Endothelial cell (in vitro differentiated cells): ENCODE data around the gene ARHGEF40. TPM values are rescaled to one million over a fixed set of nuclear protein-coding genes. Genes with fewer than 3 reads are reported as not detected.
A peak's percentile ranks its signal among the peaks of the same experiment; 100 is the strongest.

Source experiments
- DNase-seq: peaks from one replicate; pipeline ENCODE4 v3.0.0; 2021; ENCODE audit warnings: low spot score
- H3K27ac Mint-ChIP-seq: one replicate; pipeline ENCODE4 v1.8.0; 2021; ENCODE audit warnings: mixed read lengths, inconsistent platforms; ENCODE audit not compliant: unreplicated experiment
- H3K27me3 Mint-ChIP-seq: one replicate; pipeline ENCODE4 v1.8.0; 2021; ENCODE audit warnings: mild to moderate bottlenecking, moderate library complexity, mixed read lengths, inconsistent platforms; ENCODE audit not compliant: unreplicated experiment
- H3K36me3 Mint-ChIP-seq: one replicate; pipeline ENCODE4 v1.8.0; 2021; ENCODE audit warnings: mild to moderate bottlenecking, low read depth, mixed read lengths, inconsistent platforms; ENCODE audit not compliant: unreplicated experiment
- H3K4me1 Mint-ChIP-seq: one replicate; pipeline ENCODE4 v1.8.0; 2021; ENCODE audit warnings: mild to moderate bottlenecking, mixed read lengths, inconsistent platforms; ENCODE audit not compliant: unreplicated experiment
- H3K4me3 Mint-ChIP-seq: one replicate; pipeline ENCODE4 v1.8.0; 2021; ENCODE audit warnings: mild to moderate bottlenecking, mixed read lengths, inconsistent platforms; ENCODE audit not compliant: unreplicated experiment
- H3K9me3 Mint-ChIP-seq: one replicate; pipeline ENCODE4 v1.8.0; 2021; ENCODE audit warnings: mixed read lengths, inconsistent platforms; ENCODE audit not compliant: unreplicated experiment
- total RNA-seq: library from RNA; stranded (reverse); fragmentation: NEBNext Ultra II Directional; extraction: Animal tissue kit (Norgen Biotek cat#: 25700); gene quantifications from one replicate; pipeline ENCODE4 v1.2.1, GENCODE V29; 2021; ENCODE audit not compliant: unreplicated experiment
- TF ChIP-seq, protein P1 (sequence below): fragments of 200-600 bp; sonication (generic); IDR thresholded peaks from one replicate; pipeline ENCODE4 v1.5.0; 2021; ENCODE audit warnings: antibody characterized with exemption; ENCODE audit not compliant: unreplicated experiment

ARHGEF40 gene
- total RNA-seq, 1 donor from 2014 or later: 12.5 TPM

DNA sequence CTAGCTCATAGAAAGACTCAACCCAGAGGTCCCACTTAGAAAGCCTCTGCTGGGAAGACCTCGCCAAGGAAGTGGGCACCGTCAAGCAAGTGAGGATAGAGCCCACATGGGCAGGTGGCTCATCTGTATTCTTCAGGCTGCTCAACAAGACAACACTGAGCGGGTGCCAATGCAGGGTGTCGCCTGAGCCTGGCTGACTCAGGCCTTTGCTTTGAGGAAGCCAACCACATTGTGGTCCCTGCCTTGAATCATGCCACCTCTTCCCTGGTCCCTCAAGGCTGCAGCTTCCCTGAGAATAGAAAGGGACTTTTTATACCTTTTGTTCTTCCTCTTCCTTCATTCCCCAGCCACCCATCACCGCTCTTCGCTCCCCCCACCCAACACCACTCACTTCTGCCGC, 33.4 kb upstream of the ARHGEF40 start:
- H3K9me3 Mint-ChIP-seq: no peaks in the 10 kb centered on the region
- H3K27ac Mint-ChIP-seq: no peak overlapping the region
- DNase-seq: no peak
- peaks cover 17% of the 10 kb centered on the region for H3K4me1 Mint-ChIP-seq
- H3K4me3 Mint-ChIP-seq: no peak overlapping the region
- no peaks in the 10 kb centered on the region for H3K36me3 Mint-ChIP-seq
- peaks cover 15% of the 10 kb centered on the region for H3K27me3 Mint-ChIP-seq
- TF ChIP-seq, protein P1, sequence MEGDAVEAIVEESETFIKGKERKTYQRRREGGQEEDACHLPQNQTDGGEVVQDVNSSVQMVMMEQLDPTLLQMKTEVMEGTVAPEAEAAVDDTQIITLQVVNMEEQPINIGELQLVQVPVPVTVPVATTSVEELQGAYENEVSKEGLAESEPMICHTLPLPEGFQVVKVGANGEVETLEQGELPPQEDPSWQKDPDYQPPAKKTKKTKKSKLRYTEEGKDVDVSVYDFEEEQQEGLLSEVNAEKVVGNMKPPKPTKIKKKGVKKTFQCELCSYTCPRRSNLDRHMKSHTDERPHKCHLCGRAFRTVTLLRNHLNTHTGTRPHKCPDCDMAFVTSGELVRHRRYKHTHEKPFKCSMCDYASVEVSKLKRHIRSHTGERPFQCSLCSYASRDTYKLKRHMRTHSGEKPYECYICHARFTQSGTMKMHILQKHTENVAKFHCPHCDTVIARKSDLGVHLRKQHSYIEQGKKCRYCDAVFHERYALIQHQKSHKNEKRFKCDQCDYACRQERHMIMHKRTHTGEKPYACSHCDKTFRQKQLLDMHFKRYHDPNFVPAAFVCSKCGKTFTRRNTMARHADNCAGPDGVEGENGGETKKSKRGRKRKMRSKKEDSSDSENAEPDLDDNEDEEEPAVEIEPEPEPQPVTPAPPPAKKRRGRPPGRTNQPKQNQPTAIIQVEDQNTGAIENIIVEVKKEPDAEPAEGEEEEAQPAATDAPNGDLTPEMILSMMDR: no peak

DNA sequence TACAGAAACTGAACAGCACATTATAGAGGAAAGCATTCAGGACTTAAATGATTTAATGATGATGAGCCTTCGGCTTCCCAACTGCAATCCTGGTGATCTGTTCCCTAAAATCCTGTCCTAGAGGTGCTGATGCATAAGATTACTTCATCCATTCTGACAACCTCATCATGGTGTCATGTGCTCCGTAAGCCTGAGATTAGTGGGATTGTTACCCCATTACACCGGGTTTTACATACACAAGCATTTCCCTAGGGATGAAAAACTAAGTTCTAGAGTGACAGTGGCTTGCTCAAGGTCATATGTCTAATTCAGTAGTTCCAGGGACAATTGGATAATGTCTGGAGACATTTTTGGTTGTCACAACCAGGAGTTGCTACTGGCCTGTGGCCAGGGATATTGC, 32.9 kb upstream of the ARHGEF40 start:
- TF ChIP-seq, protein P1: no peak
- Mint-ChIP-seq H3K27me3 (peaks cover 17% of the 10 kb centered on the region), H3K9me3 (no peaks in the 10 kb centered on the region), H3K36me3 (no peaks in the 10 kb centered on the region), H3K4me3 (no peak overlapping the region), H3K27ac (no peak overlapping the region), H3K4me1 (peaks cover 22% of the 10 kb centered on the region)
- DNase-seq: no peak

DNA sequence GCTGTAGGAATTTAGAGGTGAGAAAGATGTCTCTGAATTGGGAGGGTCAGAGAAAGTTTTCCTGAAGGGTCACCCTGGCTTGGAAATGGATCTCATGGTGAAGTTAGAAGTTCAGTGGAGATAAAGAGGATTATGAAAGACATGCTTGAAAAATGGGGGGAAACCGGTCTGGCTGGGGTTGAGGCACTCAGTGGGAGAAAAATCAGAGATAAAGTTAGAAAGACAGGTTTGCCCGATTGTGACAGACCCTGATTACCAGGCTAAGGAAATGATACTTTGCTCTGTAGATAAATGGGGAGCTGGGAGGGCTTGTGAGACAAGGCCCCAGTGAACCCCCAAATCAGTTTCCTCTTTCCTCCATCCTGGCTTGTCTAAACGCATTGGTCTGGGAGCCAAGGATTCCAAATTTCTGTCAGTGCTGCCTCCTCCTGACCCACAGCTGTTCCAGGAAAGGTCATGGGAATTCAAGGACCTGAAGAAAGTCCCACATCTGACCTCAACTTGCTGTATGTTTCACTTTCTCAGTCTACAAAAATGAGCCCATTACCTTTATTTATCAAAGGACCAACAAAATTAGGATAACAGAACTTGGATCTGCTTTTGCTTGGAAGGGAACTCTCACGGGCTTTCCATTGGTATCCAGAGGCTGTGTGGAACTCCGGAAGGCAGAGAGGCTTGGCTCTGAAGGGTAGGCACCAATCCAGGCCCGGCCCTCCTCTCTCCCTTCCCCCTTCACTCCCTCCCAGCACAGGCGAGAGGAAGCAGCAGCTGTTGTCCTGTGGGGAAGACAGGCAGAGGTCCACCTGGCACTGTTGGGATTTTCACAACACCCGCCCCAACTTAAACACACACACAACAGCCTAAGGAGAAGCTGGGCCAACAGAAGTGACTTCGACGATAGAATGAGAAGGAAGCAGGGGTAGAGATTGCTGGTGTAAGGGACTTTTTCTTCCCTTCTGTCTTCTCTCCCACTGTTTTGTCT, 31.4 kb upstream of the ARHGEF40 start:
- Mint-ChIP-seq H3K27me3 (peaks cover 17% of the 10 kb centered on the region), H3K4me1 (peaks cover 32% of the 10 kb centered on the region), H3K27ac (peak overlapping the region; percentile 68), H3K4me3 (no peak overlapping the region), H3K36me3 (no peaks in the 10 kb centered on the region), H3K9me3 (no peaks in the 10 kb centered on the region)
- TF ChIP-seq, protein P1: no peak
- DNase-seq: peak; percentile 28

DNA sequence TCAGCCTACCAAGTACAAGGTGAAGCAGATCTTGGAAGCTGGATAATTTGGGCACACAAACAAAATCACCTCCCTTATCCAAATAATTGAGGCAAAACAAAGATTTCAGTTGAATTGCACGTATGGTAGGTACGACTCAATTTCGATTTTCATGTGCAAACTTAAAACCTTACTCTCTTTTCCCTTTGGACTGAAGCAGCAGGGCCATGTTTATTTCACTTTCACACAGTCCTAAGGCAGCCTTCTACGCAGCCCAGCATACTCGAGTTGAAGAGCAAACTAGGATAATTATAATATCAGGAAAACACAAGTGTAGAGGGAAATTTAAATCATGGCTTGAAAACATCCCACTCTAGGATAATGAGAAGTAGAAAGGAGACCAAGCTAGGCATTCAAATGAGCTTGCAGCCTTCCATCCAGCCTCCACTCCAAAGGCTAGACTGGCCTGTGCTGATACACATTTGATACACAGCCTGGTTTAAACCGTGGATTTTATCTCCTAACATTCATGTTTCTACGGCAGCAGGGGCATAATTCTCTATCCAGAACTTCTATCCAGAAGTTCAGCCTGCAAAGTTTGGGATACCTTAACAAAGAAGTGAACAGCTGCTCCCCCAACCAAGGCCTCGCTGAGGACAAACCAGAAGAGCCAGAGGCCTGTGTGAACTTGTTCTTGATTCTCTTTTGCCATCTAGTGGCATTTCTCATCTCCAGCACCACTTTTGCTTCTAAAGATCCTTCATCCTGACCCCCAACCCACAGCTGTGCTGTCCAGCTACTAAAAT, 30.3 kb upstream of the ARHGEF40 start:
- peaks cover 16% of the 10 kb centered on the region for H3K27me3 Mint-ChIP-seq
- no peak overlapping the region for H3K4me3 Mint-ChIP-seq
- peak overlapping the region; percentile 68 for H3K27ac Mint-ChIP-seq
- no peaks in the 10 kb centered on the region for H3K36me3 Mint-ChIP-seq
- peak; percentile 40 for DNase-seq
- TF ChIP-seq, protein P1: peak; percentile 17
- H3K4me1 Mint-ChIP-seq: peaks cover 39% of the 10 kb centered on the region
- H3K9me3 Mint-ChIP-seq: no peaks in the 10 kb centered on the region
